GM19025 (cell line): ENCODE results near the gene POM121.
"Not testable (repeated sequence)": the region's sequence is repeated elsewhere in the genome, so short reads cannot be mapped to it uniquely, and the experiment has no call there.

Source experiments
- ATAC-seq: cut with Tn5 transposase; IDR thresholded peaks from one replicate; pipeline ENCODE4 v1.9.1; 2021; ENCODE audit warnings: mild to moderate bottlenecking, low read depth, moderate library complexity; ENCODE audit not compliant: unreplicated experiment

POM121 gene

DNA sequence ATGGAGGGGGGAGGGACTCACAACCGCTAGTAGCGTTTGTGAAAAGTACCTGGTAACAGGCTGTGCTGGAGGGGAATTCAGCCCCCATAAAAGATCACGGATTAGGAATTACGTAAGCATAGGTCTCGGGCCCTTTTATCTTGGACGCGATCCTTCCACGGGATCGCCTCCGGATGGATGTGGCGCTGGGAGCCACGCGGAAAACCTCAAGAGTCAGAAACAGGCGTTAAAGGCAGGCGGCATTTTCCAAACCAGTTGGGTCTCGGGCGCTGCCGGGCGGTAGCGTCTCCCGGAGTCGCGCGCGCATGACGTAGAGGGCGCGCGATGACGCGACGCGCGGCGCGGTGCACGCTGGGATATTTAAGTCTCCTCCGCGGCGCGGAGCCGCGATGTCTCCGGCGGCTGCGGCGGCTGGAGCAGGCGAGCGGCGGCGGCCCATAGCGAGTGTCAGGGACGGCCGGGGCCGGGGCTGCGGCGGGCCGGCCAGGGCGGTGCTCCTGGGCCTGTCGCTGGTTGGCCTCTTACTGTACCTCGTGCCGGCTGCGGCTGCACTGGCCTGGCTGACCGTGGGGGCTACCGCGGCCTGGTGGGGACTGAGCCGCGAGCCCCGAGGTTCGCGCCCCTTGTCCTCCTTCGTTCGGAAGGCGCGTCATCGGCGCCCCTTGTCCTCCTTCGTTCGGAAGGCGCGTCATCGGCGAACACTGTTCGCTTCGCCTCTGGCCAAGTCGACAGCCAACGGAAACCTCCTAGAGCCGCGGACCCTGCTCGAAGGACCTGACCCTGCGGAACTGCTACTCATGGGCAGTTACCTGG lies at the start of gene POM121:
Gene POM121, plus strand, starts transcription at position 363 of the 813 bp plus-strand sequence. Its CDS starts 27 bp downstream, at position 390.
- ATAC-seq, result peak; percentile 83

DNA sequence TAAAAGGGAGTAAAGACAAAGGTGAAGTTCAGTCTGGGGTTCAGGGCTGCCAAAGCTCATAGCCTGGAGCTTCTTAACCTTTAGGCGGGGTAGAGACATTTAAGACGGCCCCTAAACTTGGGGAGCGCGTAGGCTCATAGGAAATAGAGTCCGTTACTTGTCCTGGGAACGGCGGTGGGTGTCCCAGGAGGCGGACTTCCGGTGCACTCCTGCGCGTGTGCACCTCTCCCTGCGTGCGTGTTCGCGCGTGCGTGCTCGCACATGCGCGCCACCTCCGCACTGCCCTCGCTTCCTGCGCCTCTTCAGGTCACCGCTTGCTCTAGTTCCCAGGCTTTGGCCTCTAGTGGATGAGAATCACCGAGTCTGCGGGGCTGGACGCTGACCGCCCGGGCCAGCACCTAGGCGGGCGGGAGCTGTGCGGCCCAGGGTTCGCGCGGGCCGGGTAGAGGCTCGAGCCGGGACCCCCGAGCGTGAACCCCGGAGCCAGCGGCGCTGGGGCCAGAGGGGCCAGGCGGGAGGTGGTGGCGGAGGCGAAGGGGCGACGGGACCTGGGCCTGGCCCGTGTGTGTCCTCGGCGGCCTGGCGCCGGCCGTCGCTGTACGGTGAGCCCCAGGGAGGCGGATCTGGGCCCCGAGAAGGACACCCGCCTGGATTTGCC lies 45.7 kb upstream of the POM121 start:
- ATAC-seq, result peak; percentile 100

DNA sequence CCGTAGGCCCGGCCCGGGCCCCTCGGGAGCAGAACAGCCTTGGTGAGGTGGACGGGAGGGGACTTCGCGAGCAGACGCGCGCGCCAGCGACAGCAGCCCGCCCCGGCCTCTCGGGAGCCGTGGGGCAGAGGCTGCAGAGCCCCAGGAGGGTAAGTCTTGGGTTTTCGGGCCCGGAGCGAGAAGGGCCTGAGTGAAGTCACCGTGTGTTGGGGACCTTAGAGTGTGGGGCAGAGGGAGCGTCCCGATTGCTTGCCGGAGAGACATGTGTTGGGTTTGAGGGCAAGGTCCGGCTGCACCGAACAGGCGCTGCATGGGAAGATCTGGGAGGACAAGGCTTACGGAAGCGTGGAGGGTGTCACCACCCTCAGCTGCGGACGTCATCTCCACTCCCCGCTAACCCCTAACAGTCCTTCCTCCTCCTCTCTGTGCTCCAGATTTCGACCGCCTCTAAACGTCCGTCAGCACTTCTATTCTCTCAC lies 45.1 kb upstream of the POM121 start:
- not testable (repeated sequence) for ATAC-seq

DNA sequence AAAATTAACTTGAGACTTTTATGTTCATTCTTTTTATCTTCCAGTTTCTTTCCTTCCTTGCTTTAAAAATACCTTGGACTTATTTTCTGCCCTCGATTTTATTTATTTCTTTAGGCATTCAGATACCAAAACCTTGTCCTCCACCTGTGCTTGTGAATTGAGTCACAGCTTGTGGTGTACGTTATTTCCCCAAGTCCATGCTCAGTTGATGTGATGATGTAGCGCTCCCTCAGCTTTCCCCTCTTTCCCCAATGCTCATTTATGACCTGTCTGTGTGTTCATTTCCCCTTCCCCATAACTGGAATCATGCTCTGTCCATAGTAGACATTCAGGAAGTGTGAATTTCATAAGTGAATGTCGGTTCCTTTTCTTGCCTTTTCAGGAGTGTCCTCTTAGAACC lies 33.1 kb upstream of the POM121 start:
- not testable (repeated sequence) for ATAC-seq

DNA sequence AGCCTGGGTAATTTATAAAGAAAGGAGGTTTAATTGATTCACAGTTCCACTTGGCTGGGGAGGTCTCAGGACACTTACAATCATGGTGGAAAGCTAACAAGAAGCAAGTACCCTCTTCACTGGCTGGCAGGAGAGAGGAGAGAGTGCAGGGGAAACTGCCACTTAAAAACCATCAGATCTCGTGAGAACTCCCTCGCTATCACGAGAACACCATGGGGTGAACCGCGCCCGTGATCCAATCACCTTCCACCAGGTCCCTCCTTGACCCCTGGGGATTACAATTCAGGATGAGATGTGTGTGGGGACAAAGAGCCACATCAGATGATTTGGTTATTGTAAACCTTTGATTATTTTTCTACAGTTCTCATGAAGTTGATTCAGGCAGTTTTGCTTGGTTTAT lies 20.2 kb upstream of the POM121 start:
- ATAC-seq, result not testable (repeated sequence)

DNA sequence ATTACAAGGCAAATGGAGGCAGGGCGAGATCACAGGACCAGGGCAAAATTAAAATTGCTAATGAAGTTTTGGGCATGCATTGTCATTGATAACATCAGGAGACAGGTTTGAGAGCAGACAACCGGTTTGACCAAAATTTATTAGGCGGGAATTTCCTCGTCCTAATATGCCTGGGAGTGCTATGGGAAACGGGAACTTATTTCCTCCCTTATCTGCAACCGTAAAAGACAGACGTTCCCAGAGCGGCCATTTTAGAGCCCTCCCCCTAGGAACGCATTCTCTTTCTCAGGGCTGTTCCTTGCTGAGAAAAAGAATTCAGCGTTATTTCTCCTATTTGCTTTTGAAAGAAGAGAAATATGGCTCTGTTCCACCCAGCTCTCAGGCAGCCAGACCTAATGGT lies 16.5 kb upstream of the POM121 start:
- not testable (repeated sequence) for ATAC-seq

DNA sequence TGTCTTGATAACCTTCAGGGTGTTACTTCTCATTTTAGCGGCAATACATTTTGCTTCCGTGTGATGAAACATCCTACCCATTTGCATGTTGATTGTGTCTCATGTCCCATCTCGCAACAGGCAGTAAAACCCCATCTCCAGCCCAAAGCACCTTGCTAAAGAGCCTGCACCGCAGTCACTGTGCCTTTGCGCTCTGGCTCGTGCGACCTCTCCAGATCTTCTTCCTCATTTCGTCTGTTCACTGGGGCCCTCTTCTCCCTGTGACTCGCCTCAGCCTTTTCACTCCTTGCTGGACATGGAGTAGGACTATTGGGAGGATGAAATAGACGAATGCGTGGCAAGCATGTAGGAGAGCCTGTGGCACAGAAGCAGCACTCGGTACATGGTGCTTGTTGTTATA lies 13.5 kb upstream of the POM121 start:
- ATAC-seq, result not testable (repeated sequence)

DNA sequence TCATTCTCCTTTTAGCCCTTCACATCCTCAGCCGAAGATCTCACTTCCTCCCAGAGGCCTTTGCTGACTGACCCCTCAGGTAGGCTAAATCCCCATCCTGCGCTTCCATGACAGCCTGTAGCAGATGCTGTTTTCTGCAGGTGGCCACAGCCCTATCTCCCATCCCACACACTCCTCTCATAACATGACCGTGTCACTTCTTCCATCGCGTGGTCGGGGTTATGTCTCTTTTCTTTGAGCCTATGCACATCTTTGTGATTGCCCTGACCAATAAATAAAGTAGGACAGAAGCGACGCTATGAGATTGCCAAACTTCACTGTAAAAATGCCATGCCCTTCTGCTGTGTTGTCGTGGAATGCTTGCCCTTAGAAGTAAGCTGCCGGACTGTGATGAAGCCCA lies 11.1 kb upstream of the POM121 start:
- ATAC-seq, result not testable (repeated sequence)

DNA sequence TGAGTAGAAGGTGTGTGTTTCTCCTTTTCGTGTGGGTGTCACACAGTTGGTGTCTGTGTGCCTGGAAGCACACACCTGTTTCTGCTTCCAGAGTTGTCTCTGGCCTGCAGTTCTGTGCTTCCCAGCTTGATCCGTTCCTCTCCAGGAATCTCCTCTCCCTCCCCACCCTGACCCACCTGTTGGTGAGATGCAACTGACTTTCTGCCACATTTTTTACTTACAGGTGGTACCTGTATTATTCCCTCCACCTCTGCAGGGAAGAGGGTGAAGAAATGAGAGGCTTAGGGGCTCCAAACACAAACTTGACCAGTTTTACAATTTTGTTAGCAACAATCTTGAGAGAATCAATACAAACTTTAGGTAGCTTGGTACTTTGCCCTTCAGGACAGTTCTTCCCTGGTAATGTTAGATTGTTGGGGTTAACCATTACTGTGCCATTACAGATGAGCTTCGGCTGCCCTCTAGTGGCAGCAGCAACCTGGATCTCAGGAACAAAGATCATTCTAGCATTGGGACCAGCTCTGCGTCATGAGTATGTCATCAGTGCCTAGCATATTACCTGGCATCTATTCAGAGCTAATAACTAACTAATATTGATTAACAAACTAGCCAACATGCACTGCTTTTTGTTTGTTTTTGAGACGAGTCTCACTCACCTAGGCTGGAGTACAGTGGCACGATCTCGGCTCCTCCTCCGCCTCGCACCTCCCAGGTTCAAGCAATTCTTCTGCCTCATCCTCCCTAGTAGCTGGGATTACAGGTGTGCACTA lies 10.0 kb upstream of the POM121 start:
- ATAC-seq, result peak; percentile 65

DNA sequence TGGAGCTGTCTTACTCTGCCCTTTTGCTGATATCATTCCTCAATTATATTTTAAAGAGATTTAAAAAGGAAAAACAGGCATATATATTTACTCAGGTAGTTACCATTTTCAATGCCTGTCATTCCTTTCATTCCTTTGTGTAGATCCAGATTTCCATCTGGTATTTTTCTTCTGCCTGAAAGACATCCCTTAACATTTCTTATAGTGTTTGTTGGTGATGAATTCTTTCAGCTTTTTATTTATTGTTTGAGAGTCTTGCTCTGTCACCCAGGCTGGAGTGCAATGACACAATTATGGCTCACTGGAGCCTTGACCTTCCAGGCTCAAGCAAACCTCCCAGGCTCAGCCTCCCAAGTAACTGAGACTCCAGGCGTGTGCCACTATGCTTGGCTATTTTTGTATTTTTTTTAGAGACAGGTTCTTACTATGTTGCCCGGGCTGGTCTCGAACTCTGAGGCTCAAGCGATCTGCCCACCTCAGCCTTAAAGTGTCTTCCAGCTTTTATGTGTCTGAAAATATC lies 5.6 kb upstream of the POM121 start:
- no peak for ATAC-seq

DNA sequence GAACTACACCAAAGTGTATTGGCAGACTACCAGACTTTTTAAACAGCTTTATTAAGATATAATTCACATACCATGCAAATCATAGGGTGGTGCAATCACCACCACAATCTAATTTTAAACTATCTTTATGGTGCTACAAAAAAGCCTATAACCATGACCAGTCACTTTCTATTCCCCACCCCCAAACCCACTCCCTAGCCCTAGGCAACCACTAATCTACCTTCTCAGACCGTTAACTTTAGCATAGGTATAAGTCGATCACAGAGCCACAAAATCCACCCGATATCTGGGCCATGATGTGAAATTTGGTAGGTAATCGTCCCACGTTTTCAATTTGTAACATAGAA lies 536 bp upstream of the POM121 start:
- ATAC-seq, result peak; percentile 5

DNA sequence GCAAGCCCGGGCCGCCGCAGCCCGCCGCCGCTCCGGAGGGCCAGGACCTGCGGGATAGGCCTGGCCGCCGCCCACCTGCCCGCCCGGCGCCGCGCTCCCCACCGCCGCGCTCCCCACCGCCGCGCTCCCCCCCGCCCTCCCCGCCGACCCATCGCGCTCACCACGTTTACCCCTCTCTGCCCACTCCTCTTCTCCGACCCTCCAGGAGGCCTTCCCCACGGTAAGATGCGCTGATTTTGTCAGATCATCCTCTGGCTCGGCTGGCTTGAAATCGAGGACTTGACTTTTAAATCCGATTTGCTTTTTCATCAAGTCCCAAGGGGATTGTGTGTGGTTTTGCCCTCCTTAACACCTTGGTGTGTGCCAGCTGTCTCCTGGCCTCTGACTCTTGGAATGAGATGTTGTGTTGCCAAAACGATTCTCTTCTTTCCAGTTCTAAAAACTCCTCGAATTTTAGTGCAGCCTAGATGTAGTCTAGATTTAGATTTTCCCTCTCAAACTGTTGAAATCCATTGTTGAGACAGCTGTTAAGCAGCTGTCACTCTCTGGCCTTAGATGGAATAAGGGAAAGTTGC lies 738 bp downstream of the POM121 start:
- no peak for ATAC-seq

DNA sequence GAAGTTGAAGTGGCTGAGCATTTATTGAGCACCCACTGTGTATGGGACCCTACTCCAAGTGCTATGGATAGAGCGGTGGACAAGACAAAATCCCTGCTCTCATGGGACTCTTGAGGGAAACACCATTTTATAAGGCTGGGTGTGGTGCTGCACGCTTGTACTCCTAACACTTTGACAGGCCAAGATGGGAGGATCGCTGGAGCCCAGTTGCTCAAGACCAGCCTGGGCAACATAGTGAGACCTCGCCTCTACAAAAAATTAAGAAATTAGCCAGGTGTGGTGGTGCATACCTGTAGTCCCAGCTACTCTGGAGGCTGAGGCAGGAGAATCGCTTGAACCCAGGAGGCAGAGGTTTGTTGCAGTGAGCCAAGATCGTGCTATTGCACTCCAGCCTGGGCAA lies 2.9 kb downstream of the POM121 start:
- ATAC-seq, result not testable (repeated sequence)

DNA sequence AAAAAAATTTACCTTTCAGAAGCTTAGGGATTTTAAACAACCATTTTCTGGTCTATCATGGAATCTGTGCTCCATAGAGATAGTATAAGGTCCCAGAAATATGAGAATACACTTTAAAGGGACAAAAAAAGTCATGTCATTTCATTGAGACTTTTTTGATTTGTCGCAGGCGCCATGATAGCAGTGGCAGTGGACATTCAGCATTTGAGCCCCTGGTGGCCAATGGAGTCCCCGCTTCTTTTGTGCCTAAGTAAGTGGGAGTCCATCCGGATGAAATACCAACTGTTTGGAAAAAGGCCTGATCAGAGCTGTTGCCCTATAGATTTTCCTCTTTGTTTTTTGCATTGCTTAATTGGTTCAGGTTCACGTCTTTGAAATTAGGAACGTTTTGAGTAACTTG lies 3.3 kb downstream of the POM121 start:
- not testable (repeated sequence) for ATAC-seq

DNA sequence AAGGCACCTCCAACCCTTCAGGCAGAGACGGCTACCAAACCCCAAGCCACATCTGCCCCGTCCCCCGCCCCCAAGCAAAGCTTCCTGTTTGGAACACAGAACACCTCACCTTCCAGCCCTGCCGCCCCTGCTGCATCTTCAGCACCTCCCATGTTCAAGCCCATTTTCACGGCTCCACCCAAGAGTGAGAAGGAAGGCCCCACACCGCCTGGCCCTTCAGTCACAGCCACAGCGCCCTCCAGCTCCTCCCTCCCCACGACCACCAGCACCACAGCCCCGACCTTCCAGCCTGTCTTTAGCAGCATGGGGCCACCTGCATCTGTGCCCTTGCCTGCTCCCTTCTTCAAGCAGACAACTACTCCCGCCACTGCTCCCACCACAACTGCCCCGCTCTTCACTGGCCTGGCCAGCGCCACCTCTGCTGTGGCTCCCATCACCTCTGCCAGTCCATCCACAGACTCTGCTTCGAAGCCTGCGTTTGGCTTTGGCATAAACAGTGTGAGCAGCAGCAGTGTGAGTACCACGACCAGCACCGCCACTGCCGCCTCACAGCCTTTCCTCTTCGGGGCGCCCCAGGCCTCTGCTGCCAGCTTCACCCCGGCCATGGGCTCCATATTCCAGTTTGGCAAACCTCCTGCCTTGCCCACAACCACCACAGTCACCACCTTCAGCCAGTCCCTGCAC lies 17.3 kb downstream of the POM121 start:
- not testable (repeated sequence) for ATAC-seq

DNA sequence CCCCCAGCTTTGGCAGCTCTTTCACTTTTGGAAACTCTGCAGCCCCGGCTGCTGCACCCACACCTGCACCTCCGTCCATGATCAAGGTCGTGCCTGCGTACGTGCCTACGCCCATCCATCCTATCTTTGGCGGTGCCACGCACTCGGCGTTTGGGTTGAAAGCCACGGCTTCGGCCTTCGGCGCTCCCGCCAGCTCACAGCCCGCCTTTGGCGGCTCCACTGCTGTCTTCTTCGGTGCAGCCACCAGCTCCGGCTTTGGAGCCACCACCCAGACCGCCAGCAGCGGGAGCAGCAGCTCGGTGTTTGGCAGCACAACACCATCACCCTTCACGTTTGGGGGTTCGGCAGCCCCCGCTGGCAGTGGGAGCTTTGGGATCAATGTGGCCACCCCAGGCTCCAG lies 18.1 kb downstream of the POM121 start:
- not testable (repeated sequence) for ATAC-seq

DNA sequence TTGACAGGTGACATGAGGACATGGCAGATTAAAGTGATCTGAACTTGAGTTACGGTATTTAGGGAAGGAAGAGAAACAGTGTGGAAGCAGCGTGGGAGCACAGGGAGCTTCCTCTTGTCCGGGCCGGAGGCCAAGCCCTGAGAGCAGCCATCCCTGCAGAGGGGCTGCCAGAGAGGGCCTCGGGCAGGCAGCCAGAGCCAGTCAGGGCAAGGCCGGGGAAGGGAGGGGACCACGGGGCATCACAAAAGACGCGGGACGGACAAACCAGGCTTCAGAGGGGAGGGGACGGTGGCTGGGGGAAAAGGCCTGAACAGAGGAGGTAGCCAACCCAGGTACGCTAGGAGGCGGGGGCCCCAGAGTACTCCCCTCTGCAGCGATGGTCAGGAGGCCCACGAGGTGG lies 20.0 kb downstream of the POM121 start:
- not testable (repeated sequence) for ATAC-seq

DNA sequence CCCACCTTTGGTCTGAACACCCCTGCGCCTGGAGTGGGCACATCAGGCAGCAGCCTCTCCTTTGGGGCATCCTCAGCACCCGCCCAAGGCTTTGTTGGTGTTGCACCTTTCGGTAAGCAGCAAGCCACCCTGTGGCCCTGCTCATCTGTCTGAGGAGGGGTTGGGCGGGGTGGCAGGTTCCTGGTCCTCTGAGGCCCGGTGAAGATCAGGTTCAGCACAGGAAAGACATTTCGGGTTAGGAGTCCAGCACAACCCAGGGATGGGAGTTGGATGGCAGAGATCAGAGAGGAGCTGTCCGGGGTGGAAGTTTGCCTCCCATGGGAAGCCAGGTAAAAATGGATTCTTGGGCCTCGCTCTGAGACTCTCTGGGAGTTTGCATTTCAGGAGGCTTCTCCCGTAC lies 20.7 kb downstream of the POM121 start:
- not testable (repeated sequence) for ATAC-seq

DNA sequence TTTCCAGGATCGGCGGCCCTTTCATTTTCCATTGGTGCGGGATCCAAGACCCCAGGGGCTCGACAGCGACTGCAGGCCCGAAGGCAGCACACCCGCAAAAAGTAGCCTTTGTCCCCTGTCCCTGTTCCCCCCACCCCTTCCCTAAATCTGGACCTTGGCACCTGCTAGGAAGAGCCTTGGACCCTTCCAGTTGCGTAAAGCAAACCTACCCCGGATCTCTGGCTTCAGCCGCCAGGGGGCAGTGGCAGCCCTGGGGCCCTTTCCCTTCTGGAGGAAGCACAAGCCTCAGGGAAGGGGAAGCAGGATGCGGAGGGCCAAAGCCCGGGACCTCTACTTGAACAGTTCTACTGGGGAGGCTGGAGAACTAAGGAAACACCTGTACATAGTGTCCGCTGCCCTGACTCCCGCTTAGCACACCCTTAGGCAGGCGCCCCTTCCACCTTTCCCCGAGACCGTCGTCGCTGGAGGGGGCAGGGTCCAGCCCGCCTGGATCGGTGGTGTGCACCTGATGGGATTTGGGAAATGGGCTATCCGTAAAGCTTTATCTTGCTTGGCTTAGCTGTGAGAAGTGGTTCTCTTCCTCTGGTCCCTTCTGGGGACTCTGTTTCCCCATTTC lies 21.3 kb downstream of the POM121 start:
- ATAC-seq, result not testable (repeated sequence)
